Trophoblast cell (in vitro differentiated cells and primary cell): ENCODE results near the gene KIAA0040.

ENCODE experiments used
- DNase-seq, 2 donors: peaks; one replicate each; pipeline ENCODE4 v3.0.0-alpha.2; 2016
- H2AFZ ChIP-seq: 2 replicates; pipeline ENCODE4 v1.6.1; 2013; ENCODE audit warnings: low read length, moderate library complexity, mild to moderate bottlenecking; ENCODE audit not compliant: insufficient read depth, poor library complexity
- H2AK5ac ChIP-seq: 2 replicates; pipeline ENCODE4 v1.6.1; 2013; ENCODE audit warnings: mild to moderate bottlenecking, low read length
- H2BK120ac ChIP-seq: 2 replicates; pipeline ENCODE4 v1.6.1; 2013; ENCODE audit warnings: low read length, mild to moderate bottlenecking, moderate library complexity; ENCODE audit not compliant: insufficient read depth, poor library complexity
- H2BK12ac ChIP-seq: 2 replicates; pipeline ENCODE4 v1.6.1; 2013; ENCODE audit warnings: mild to moderate bottlenecking, low read length, moderate library complexity
- H2BK5ac ChIP-seq: 2 replicates; pipeline ENCODE4 v1.6.1; 2013; ENCODE audit warnings: low read length, low read depth, moderate library complexity, mild to moderate bottlenecking; ENCODE audit not compliant: poor library complexity
- H3K14ac ChIP-seq: 2 replicates; pipeline ENCODE4 v1.6.1; 2013; ENCODE audit warnings: mild to moderate bottlenecking, low read length
- H3K18ac ChIP-seq: 2 replicates; pipeline ENCODE4 v1.6.1; 2013; ENCODE audit warnings: mild to moderate bottlenecking, low read length
- H3K23ac ChIP-seq: 2 replicates; pipeline ENCODE4 v1.6.1; 2013; ENCODE audit warnings: low read length
- H3K27ac ChIP-seq: 2 replicates; pipeline ENCODE4 v1.5.1; 2013; ENCODE audit warnings: low read depth, mild to moderate bottlenecking, inconsistent platforms, low read length, moderate library complexity
- H3K27me3 ChIP-seq: 2 replicates; pipeline ENCODE4 v1.6.1; 2013; ENCODE audit warnings: inconsistent platforms, mild to moderate bottlenecking, low read length, moderate library complexity; ENCODE audit not compliant: insufficient read depth
- H3K36me3 ChIP-seq, 2 experiments: 1 replicate in 1 of 2; 2 replicates in 1 of 2; pipeline ENCODE4 v1.6.1; 2013; ENCODE audit warnings: low read length in 2 of 2, mild to moderate bottlenecking in 2 of 2, moderate library complexity in 1 of 2; ENCODE audit not compliant: insufficient read depth in 2 of 2, control insufficient read depth in 1 of 2
- H3K4ac ChIP-seq: 2 replicates; pipeline ENCODE4 v1.6.1; 2013; ENCODE audit warnings: low read depth, mild to moderate bottlenecking, low read length, moderate library complexity
- H3K4me1 ChIP-seq, 2 experiments: 1 replicate in 1 of 2; 2 replicates in 1 of 2; pipeline ENCODE4 v1.6.1; 2013; ENCODE audit warnings: low read length in 2 of 2, mild to moderate bottlenecking in 2 of 2, moderate library complexity in 1 of 2; ENCODE audit not compliant: insufficient read depth in 2 of 2, control insufficient read depth in 1 of 2
- H3K4me2 ChIP-seq: 2 replicates; pipeline ENCODE4 v1.6.1; 2013; ENCODE audit warnings: inconsistent platforms, mild to moderate bottlenecking, low read length, moderate library complexity
- H3K4me3 ChIP-seq: 2 replicates; pipeline ENCODE4 v1.5.1; 2013; ENCODE audit warnings: mild to moderate bottlenecking, low read depth, low read length, inconsistent platforms
- H3K79me1 ChIP-seq: one replicate; pipeline ENCODE4 v1.6.1; 2013; ENCODE audit warnings: low read length
- H3K79me2 ChIP-seq: 2 replicates; pipeline ENCODE4 v1.6.1; 2013; ENCODE audit warnings: low read length, mild to moderate bottlenecking; ENCODE audit not compliant: control insufficient read depth, insufficient read depth, poor library complexity
- H3K9ac ChIP-seq: 2 replicates; pipeline ENCODE4 v1.6.1; 2013; ENCODE audit warnings: mild to moderate bottlenecking, low read length
- H3K9me3 ChIP-seq: 2 replicates; pipeline ENCODE4 v1.6.1; 2013; ENCODE audit warnings: low read depth, mild to moderate bottlenecking, control low read depth, inconsistent platforms, low read length; ENCODE audit not compliant: insufficient read depth
- H4K12ac ChIP-seq: 2 replicates; pipeline ENCODE4 v1.6.1; 2013; ENCODE audit warnings: low read depth, mild to moderate bottlenecking, low read length, moderate library complexity
- H4K8ac ChIP-seq: 2 replicates; pipeline ENCODE4 v1.6.1; 2013; ENCODE audit warnings: low read depth, mild to moderate bottlenecking, low read length, moderate library complexity
- H4K91ac ChIP-seq: one replicate; pipeline ENCODE4 v1.6.1; 2013; ENCODE audit warnings: low read depth, mild to moderate bottlenecking, low read length, moderate library complexity
- WGBS: extraction: QIAGEN DNeasy Blood & Tissue Kit; methylation state at CpG from one replicate; pipeline ENCODE4 v1.1.7; 2013; ENCODE audit warnings: missing lambda C conversion rate; ENCODE audit not compliant: insufficient read length, insufficient coverage; ENCODE audit errors: extremely low coverage; 5-methylcytosine and 5-hydroxymethylcytosine counted together

KIAA0040 gene

DNA sequence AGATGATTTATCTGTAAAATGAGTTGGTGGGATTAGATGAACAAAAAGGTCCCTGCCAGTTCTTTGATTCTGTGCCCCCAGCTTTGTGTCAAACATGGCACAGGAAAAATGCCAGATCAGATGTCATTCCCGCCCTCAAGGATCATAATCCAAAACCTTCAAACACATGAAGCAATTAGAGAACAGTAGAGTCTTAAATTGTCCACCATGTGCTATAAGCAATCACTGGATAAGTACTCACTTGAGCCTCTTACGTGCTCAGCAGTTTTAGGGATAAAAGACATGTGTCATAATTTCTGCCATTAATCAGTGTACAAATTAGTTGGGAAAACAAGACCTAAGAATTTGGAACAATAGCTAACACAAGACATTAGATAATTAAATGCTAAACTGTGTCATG is 15.4 kb upstream of the KIAA0040 start:
- Histone ChIP-seq H2AK5ac (no peak overlapping the region), H2AFZ (no peak overlapping the region), H3K79me2 (no peaks in the 10 kb centered on the region), H2BK5ac (no peak overlapping the region), H3K79me1 (no peaks in the 10 kb centered on the region), H3K27ac (no peak overlapping the region), H3K9ac (no peak overlapping the region), H3K9me3 (no peaks in the 10 kb centered on the region), H4K91ac (no peak overlapping the region), H3K23ac (no peak overlapping the region), H3K14ac (no peak overlapping the region), H4K8ac (no peak overlapping the region), H3K4me3 (no peak overlapping the region), H3K27me3 (no peaks in the 10 kb centered on the region), H3K36me3 (no peaks in the 10 kb centered on the region), H2BK12ac (no peak overlapping the region), H3K4me1 (peaks cover 0 to 3% of the 10 kb centered on the region in 2 experiments), H3K4ac (no peak overlapping the region), H3K4me2 (no peak overlapping the region), H2BK120ac (no peak overlapping the region), H4K12ac (no peak overlapping the region), H3K18ac (no peak overlapping the region)
- DNase-seq, result no peak
- WGBS, result no CpG with 5 or more reads among the region's 2 CpGs

DNA sequence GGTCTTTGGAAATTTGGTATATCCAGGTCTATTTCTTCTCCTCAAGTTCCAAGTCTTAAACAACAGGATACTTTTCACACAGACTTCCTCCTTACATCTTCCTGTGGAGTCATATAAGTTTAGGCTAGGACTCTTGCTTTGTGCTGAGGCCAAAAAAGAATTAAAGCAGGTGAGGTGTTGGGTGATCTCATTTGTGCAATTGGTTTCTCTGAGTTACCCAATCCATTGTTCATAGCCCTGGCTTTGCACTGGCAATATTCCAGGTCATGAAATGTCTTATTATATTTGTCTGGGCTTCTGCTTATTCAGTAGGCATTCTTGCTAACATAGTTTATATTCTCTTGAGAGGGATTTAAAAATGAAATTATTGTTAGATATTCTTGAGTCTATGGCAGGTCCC is 14.1 kb upstream of the KIAA0040 start:
- H3K4ac ChIP-seq, result no peak overlapping the region
- no peaks in the 10 kb centered on the region for H3K79me1 ChIP-seq
- peaks cover 0 to 3% of the 10 kb centered on the region in 2 experiments for H3K4me1 ChIP-seq
- no peak overlapping the region for H3K4me2 ChIP-seq
- H3K18ac ChIP-seq, result no peak overlapping the region
- H2BK5ac ChIP-seq, result no peak overlapping the region
- no peak overlapping the region for H3K23ac ChIP-seq
- H4K8ac ChIP-seq, result no peak overlapping the region
- H3K36me3 ChIP-seq, result no peaks in the 10 kb centered on the region
- no peak overlapping the region for H3K4me3 ChIP-seq
- no peak overlapping the region for H2BK12ac ChIP-seq
- no peaks in the 10 kb centered on the region for H3K27me3 ChIP-seq
- no peak overlapping the region for H3K9ac ChIP-seq
- no peak overlapping the region for H4K12ac ChIP-seq
- no peak overlapping the region for H3K27ac ChIP-seq
- no peak overlapping the region for H2AFZ ChIP-seq
- H4K91ac ChIP-seq, result no peak overlapping the region
- no peak for DNase-seq
- no peaks in the 10 kb centered on the region for H3K9me3 ChIP-seq
- H3K79me2 ChIP-seq, result no peaks in the 10 kb centered on the region
- no peak overlapping the region for H2AK5ac ChIP-seq
- no peak overlapping the region for H2BK120ac ChIP-seq
- no peak overlapping the region for H3K14ac ChIP-seq

DNA sequence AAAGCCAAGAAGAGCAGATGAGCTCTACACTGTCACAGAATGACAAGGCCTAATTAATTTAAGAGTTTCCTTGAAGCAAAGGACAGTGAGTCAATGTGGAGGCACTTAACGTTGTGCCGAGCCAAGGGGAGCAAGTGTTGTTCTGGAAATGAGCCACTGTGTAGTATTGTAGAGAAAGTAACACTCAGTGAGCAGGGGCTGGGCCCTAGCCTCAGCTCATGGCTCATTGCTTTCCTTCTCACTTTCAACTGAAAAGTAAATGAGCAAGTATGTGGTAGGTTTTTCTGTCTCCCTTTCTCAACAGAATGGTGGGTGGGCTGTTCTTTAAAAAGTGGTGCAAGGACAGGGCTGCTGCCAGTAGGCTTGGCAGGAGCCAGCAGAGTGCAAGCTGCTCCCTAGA is 11.8 kb upstream of the KIAA0040 start:
- Histone ChIP-seq H4K12ac (no peak overlapping the region), H2BK12ac (peak overlapping the region; percentile 72), H4K91ac (no peak overlapping the region), H3K4me3 (no peak overlapping the region), H2BK5ac (no peak overlapping the region), H3K4me1 (peaks cover 14 to 19% of the 10 kb centered on the region in 2 experiments), H3K4me2 (no peak overlapping the region), H2BK120ac (peak overlapping the region; percentile 55), H3K79me1 (peaks cover 15% of the 10 kb centered on the region), H3K4ac (no peak overlapping the region), H3K9me3 (no peaks in the 10 kb centered on the region), H3K14ac (no peak overlapping the region), H3K18ac (no peak overlapping the region), H3K27ac (no peak overlapping the region), H3K36me3 (no peaks in the 10 kb centered on the region), H4K8ac (no peak overlapping the region), H3K27me3 (no peaks in the 10 kb centered on the region), H3K79me2 (no peaks in the 10 kb centered on the region), H2AK5ac (peak overlapping the region; percentile 41), H3K23ac (no peak overlapping the region), H2AFZ (no peak overlapping the region), H3K9ac (no peak overlapping the region)
- no peak for DNase-seq
- WGBS, result no CpG with 5 or more reads among the region's 2 CpGs

DNA sequence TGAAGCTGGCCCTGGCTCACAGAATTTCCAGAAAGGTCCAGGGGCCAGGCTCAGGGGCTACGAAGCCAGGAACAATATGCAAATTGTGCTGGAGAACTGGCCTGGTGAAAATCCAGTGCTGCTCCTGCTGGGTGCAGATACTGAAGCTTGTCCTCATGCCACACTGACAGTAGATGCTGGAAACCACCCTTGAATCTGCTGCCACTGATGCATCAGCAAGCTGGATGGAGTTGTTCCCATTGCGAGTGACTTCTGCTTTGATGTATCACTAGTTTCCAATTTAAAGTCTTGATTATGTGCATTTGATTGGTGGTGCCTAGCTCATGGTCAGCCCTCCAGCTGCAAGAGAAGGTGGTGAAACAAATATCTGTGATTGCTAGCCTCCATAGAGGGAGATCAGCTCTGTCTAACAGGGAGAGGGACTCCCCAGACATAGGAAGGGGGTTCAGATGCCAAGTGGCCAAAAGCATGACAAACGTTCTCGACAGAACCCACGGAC is 11.0 kb upstream of the KIAA0040 start:
- H2BK5ac ChIP-seq, result no peak overlapping the region
- no peak overlapping the region for H2AFZ ChIP-seq
- no peak overlapping the region for H3K27ac ChIP-seq
- no peak overlapping the region for H3K9ac ChIP-seq
- no peak overlapping the region for H2BK120ac ChIP-seq
- H2AK5ac ChIP-seq, result no peak overlapping the region
- no peak overlapping the region for H4K91ac ChIP-seq
- H3K4me3 ChIP-seq, result no peak overlapping the region
- WGBS, result no CpG with 5 or more reads among the region's 5 CpGs
- no peak overlapping the region for H3K4ac ChIP-seq
- H3K9me3 ChIP-seq, result no peaks in the 10 kb centered on the region
- no peaks in the 10 kb centered on the region for H3K79me2 ChIP-seq
- H3K27me3 ChIP-seq, result no peaks in the 10 kb centered on the region
- H3K23ac ChIP-seq, result no peak overlapping the region
- no peak overlapping the region for H4K8ac ChIP-seq
- no peak for DNase-seq
- H4K12ac ChIP-seq, result no peak overlapping the region
- no peak overlapping the region for H2BK12ac ChIP-seq
- peaks cover 14 to 22% of the 10 kb centered on the region in 2 experiments for H3K4me1 ChIP-seq
- H3K4me2 ChIP-seq, result no peak overlapping the region
- no peak overlapping the region for H3K14ac ChIP-seq
- H3K79me1 ChIP-seq, result peaks cover 17% of the 10 kb centered on the region
- no peak overlapping the region for H3K18ac ChIP-seq
- no peaks in the 10 kb centered on the region for H3K36me3 ChIP-seq
